Left ventricle myocardium superior (tissue), 1 donor: ENCODE data around the gene ZNF358. TPM values are rescaled to one million over a fixed set of nuclear protein-coding genes. Genes with fewer than 3 reads are reported as not detected.

ENCODE experiments used
- ATAC-seq: fragments of 200-7000 bp; cut with Tn5 transposase; one replicate; pipeline ENCODE4 v1.9.1; 2020; ENCODE audit warnings: mild to moderate bottlenecking, moderate library complexity
- DNase-seq: peaks from one replicate; pipeline ENCODE4 v3.0.0-alpha.2; 2020
- intact Hi-C: fragments of 100-400 bp; cut with micrococcal nuclease; formaldehyde crosslinking; loops from one replicate; pipeline ENCODE4 v1.11.0; 2022
- long read RNA-seq: library from polyadenylated mRNA; unstranded; transcript quantifications from one replicate; pipeline ENCODE4 v2.0.0, GENCODE V29; 2021
- total RNA-seq: library from RNA; stranded (reverse); fragmentation: NEBNext Ultra II Directional; extraction: Animal tissue kit (Norgen Biotek cat#: 25700); gene quantifications from one replicate; pipeline ENCODE4 v1.2.1, GENCODE V29; 2021
- donor health status: DM: no; HTN: yes; CAD: no; lungs with severe emphysema.

The ZNF358 gene
- total RNA-seq, result 101 TPM
- long read RNA-seq, transcript ZNF358-202 (2 exons, 1,954 nt), result major isoform, 41 of 112 reads
- long read RNA-seq, partial matches to known transcripts, result 70 of 112 reads
- long read RNA-seq, other reads (novel, unspliced or antisense), result 1 of 112 reads

GRCh38 chr19:7515645-7516151 is at the start of gene ZNF358:
ZNF358 (plus strand) TSS chr19:7516103; CDS start chr19:7519243, 3,140 bp downstream.
- intact Hi-C loops, result no loop called here
- ATAC-seq (peak; percentile 92), DNase-seq (peak; percentile 91)

- no peak for ATAC-seq
- no peak for DNase-seq
- intact Hi-C loops, result no loop called here
Measured at GRCh38 chr19:7467009-7467989, 48.6 kb upstream of the ZNF358 start.

- DNase-seq (no peak), ATAC-seq (no peak)
- intact Hi-C loops, result no loop called here
Measured at GRCh38 chr19:7468840-7469239, 47.1 kb upstream of the ZNF358 start.

GRCh38 chr19:7469669-7470285 is 46.1 kb upstream of the ZNF358 start:
- no peak for ATAC-seq
- DNase-seq, result no peak
- intact Hi-C loops, result no loop called here

GRCh38 chr19:7470540-7471305 is 45.2 kb upstream of the ZNF358 start:
- intact Hi-C loops, result no loop called here
- ATAC-seq (no peak), DNase-seq (no peak)

GRCh38 chr19:7471696-7472615 is 43.9 kb upstream of the ZNF358 start:
- intact Hi-C loops, result no loop called here
- DNase-seq (no peak), ATAC-seq (no peak)

GRCh38 chr19:7475665-7476064 is 40.2 kb upstream of the ZNF358 start:
- DNase-seq (no peak), ATAC-seq (no peak)
- intact Hi-C loops, result no loop called here

- intact Hi-C loops, result no loop called here
- DNase-seq (no peak), ATAC-seq (no peak)
Measured at GRCh38 chr19:7476241-7476640, 39.7 kb upstream of the ZNF358 start.

GRCh38 chr19:7476777-7477494 is 39.0 kb upstream of the ZNF358 start:
- ATAC-seq (no peak), DNase-seq (no peak)
- intact Hi-C loops, result no loop called here

- intact Hi-C loops, result no loop called here
- ATAC-seq, result no peak
- no peak for DNase-seq
Measured at GRCh38 chr19:7477758-7478157, 38.1 kb upstream of the ZNF358 start.

GRCh38 chr19:7478173-7478842 is 37.6 kb upstream of the ZNF358 start:
- intact Hi-C loops, result no loop called here
- ATAC-seq, result peak; percentile 25
- no peak for DNase-seq

- intact Hi-C loops, result no loop called here
- DNase-seq, result no peak
- no peak for ATAC-seq
Measured at GRCh38 chr19:7478843-7479227, 37.1 kb upstream of the ZNF358 start.

- ATAC-seq (peak; percentile 30), DNase-seq (no peak)
- intact Hi-C loops, result no loop called here
Measured at GRCh38 chr19:7480222-7480969, 35.5 kb upstream of the ZNF358 start.

GRCh38 chr19:7480970-7481255 is 35.0 kb upstream of the ZNF358 start:
- intact Hi-C loops, result no loop called here
- ATAC-seq, result peak; percentile 32
- DNase-seq, result no peak

- ATAC-seq (peak; percentile 22), DNase-seq (peak; percentile 71)
- intact Hi-C loops, result no loop called here
Measured at GRCh38 chr19:7482584-7483439, 33.1 kb upstream of the ZNF358 start.

- intact Hi-C loops, result no loop called here
- no peak for ATAC-seq
- DNase-seq, result no peak
Measured at GRCh38 chr19:7483720-7484201, 32.1 kb upstream of the ZNF358 start.
